ENCODE results near the gene UBE2J2. TPM values are rescaled to one million over a fixed set of nuclear protein-coding genes. Genes with fewer than 3 reads are reported as not detected.

UBE2J2 gene
- total and polyA plus RNA-seq, 2 experiments from 2014 or later, result 47.1 to 70.2 TPM

DNA sequence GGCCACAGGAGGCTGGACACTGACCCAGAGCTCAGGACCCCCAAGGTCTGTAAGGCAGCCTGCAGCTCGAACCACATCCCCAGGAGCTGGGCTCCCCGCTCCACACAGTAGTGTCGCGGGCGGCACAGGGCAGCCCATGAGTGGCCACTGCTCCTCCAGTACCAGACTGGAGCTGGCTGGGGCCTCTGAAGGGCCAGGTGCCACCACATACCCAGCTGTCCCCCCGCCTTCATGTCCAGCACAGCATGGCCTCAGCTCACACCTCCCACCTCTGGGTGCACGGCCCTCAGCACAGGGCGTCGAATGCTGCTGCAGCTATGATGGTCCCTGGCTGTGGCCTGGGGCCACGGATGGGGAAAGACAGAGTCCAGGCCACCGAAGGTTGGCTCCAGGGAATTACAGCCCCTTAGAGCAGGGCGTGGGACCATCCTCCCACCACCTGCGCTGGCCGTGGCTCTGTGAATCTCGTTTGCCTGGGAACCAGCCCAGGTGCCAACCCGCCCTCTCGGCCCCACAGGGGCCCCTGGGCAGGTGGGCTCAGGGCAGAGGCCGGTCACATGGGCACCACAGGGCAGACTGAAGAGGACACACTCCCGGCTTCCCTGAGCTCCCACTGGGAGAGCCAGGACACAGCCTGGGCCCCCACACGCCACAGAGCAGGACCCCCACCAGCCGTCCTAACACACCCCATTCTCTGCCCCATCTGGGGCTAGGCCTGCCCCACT is 57.6 kb downstream of the UBE2J2 start:
- DNase-seq (ENCODE audit: low spot score) (no peak), ATAC-seq (no peak)
- TF ChIP-seq, protein P1, sequence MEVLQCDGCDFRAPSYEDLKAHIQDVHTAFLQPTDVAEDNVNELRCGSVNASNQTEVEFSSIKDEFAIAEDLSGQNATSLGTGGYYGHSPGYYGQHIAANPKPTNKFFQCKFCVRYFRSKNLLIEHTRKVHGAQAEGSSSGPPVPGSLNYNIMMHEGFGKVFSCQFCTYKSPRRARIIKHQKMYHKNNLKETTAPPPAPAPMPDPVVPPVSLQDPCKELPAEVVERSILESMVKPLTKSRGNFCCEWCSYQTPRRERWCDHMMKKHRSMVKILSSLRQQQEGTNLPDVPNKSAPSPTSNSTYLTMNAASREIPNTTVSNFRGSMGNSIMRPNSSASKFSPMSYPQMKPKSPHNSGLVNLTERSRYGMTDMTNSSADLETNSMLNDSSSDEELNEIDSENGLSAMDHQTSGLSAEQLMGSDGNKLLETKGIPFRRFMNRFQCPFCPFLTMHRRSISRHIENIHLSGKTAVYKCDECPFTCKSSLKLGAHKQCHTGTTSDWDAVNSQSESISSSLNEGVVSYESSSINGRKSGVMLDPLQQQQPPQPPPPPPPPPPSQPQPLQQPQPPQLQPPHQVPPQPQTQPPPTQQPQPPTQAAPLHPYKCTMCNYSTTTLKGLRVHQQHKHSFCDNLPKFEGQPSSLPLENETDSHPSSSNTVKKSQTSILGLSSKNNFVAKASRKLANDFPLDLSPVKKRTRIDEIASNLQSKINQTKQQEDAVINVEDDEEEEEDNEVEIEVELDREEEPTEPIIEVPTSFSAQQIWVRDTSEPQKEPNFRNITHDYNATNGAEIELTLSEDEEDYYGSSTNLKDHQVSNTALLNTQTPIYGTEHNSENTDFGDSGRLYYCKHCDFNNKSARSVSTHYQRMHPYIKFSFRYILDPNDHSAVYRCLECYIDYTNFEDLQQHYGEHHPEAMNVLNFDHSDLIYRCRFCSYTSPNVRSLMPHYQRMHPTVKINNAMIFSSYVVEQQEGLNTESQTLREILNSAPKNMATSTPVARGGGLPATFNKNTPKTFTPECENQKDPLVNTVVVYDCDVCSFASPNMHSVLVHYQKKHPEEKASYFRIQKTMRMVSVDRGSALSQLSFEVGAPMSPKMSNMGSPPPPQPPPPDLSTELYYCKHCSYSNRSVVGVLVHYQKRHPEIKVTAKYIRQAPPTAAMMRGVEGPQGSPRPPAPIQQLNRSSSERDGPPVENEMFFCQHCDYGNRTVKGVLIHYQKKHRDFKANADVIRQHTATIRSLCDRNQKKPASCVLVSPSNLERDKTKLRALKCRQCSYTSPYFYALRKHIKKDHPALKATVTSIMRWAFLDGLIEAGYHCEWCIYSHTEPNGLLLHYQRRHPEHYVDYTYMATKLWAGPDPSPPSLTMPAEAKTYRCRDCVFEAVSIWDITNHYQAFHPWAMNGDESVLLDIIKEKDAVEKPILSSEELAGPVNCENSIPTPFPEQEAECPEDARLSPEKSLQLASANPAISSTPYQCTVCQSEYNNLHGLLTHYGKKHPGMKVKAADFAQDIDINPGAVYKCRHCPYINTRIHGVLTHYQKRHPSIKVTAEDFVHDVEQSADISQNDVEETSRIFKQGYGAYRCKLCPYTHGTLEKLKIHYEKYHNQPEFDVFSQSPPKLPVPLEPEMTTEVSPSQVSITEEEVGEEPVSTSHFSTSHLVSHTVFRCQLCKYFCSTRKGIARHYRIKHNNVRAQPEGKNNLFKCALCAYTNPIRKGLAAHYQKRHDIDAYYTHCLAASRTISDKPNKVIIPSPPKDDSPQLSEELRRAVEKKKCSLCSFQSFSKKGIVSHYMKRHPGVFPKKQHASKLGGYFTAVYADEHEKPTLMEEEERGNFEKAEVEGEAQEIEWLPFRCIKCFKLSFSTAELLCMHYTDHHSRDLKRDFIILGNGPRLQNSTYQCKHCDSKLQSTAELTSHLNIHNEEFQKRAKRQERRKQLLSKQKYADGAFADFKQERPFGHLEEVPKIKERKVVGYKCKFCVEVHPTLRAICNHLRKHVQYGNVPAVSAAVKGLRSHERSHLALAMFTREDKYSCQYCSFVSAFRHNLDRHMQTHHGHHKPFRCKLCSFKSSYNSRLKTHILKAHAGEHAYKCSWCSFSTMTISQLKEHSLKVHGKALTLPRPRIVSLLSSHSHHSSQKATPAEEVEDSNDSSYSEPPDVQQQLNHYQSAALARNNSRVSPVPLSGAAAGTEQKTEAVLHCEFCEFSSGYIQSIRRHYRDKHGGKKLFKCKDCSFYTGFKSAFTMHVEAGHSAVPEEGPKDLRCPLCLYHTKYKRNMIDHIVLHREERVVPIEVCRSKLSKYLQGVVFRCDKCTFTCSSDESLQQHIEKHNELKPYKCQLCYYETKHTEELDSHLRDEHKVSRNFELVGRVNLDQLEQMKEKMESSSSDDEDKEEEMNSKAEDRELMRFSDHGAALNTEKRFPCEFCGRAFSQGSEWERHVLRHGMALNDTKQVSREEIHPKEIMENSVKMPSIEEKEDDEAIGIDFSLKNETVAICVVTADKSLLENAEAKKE (CRISPR knock-in tag; IDR thresholded peaks at IDR 0.05), result no peak
- no peak for TF ChIP-seq POLR2AphosphoS5 (IDR thresholded peaks at IDR 0.05; ENCODE audit: low read depth)
- no peak for TF ChIP-seq ETS1 (IDR thresholded peaks at IDR 0.05)
- no peak for TF ChIP-seq NANOG (IDR thresholded peaks at IDR 0.05; ENCODE audit: borderline replicate concordance)
- TF ChIP-seq ZNF114 (CRISPR knock-in tag; IDR thresholded peaks at IDR 0.05), result no peak
- TF ChIP-seq EZH2 (IDR thresholded peaks at IDR 0.05; ENCODE audit: low read depth, unreplicated experiment), result no peak
- TF ChIP-seq, protein P2, sequence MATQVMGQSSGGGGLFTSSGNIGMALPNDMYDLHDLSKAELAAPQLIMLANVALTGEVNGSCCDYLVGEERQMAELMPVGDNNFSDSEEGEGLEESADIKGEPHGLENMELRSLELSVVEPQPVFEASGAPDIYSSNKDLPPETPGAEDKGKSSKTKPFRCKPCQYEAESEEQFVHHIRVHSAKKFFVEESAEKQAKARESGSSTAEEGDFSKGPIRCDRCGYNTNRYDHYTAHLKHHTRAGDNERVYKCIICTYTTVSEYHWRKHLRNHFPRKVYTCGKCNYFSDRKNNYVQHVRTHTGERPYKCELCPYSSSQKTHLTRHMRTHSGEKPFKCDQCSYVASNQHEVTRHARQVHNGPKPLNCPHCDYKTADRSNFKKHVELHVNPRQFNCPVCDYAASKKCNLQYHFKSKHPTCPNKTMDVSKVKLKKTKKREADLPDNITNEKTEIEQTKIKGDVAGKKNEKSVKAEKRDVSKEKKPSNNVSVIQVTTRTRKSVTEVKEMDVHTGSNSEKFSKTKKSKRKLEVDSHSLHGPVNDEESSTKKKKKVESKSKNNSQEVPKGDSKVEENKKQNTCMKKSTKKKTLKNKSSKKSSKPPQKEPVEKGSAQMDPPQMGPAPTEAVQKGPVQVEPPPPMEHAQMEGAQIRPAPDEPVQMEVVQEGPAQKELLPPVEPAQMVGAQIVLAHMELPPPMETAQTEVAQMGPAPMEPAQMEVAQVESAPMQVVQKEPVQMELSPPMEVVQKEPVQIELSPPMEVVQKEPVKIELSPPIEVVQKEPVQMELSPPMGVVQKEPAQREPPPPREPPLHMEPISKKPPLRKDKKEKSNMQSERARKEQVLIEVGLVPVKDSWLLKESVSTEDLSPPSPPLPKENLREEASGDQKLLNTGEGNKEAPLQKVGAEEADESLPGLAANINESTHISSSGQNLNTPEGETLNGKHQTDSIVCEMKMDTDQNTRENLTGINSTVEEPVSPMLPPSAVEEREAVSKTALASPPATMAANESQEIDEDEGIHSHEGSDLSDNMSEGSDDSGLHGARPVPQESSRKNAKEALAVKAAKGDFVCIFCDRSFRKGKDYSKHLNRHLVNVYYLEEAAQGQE (IDR thresholded peaks at IDR 0.05; ENCODE audit: unreplicated experiment), result no peak
- no peak for TF ChIP-seq CREB1 (CRISPR knock-in tag; IDR thresholded peaks at IDR 0.05; ENCODE audit: low read depth)
- no peak for TF ChIP-seq JUNB (IDR thresholded peaks at IDR 0.05; ENCODE audit: unreplicated experiment)
- no peak for TF ChIP-seq ZNF331 (CRISPR knock-in tag; IDR thresholded peaks at IDR 0.05; ENCODE audit: low read depth)
- TF ChIP-seq EZH2phosphoT487 (IDR thresholded peaks at IDR 0.05; ENCODE audit: unreplicated experiment), result no peak
- TF ChIP-seq, protein P3, sequence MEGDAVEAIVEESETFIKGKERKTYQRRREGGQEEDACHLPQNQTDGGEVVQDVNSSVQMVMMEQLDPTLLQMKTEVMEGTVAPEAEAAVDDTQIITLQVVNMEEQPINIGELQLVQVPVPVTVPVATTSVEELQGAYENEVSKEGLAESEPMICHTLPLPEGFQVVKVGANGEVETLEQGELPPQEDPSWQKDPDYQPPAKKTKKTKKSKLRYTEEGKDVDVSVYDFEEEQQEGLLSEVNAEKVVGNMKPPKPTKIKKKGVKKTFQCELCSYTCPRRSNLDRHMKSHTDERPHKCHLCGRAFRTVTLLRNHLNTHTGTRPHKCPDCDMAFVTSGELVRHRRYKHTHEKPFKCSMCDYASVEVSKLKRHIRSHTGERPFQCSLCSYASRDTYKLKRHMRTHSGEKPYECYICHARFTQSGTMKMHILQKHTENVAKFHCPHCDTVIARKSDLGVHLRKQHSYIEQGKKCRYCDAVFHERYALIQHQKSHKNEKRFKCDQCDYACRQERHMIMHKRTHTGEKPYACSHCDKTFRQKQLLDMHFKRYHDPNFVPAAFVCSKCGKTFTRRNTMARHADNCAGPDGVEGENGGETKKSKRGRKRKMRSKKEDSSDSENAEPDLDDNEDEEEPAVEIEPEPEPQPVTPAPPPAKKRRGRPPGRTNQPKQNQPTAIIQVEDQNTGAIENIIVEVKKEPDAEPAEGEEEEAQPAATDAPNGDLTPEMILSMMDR (conservative IDR thresholded peaks at IDR 0.05; ENCODE audit: low read depth in 2 of 2), result no peak
- no peak for TF ChIP-seq STAT1 (IDR thresholded peaks at IDR 0.05; ENCODE audit: unreplicated experiment)
- Mint-ChIP-seq H3K27me3 (ENCODE audit: insufficient read depth, low read depth, poor library complexity) (peaks cover 10% of the 10 kb centered on the region), H3K36me3 (ENCODE audit: low read depth) (peaks cover 18% of the 10 kb centered on the region), H3K9me3 (no peaks in the 10 kb centered on the region), H3K27ac (no peak overlapping the region), H3K4me3 (no peak overlapping the region), H3K4me1 (no peaks in the 10 kb centered on the region)
- Histone ChIP-seq H4K20me1 (replicated peaks; ENCODE audit: insufficient read depth) (no peaks in the 10 kb centered on the region; the same call in 1 of the 2 replicates), H3K36me3 (ENCODE audit: insufficient read depth) (peaks cover 4% of the 10 kb centered on the region; the same call in 1 of the 2 replicates), H3K4me3 (no peak overlapping the region), H3K79me2 (replicated peaks; ENCODE audit: insufficient read depth) (no peaks in the 10 kb centered on the region), H3K9me2 (ENCODE audit: insufficient read depth) (no peaks in the 10 kb centered on the region), H2AFZ (no peak overlapping the region), H3K27me3 (ENCODE audit: insufficient read depth) (no peaks in the 10 kb centered on the region), H3K4me1 (ENCODE audit: insufficient read depth) (no peaks in the 10 kb centered on the region), H3F3A (replicated peaks; ENCODE audit: low read depth) (no peaks in the 10 kb centered on the region), H3K27ac (ENCODE audit: low read depth) (no peak overlapping the region), H3K4me2 (no peak overlapping the region)

Measured in GM23338 (cell line).